Fibroblast of lung (primary cell): ENCODE results near the gene CHRNA5.

Source experiments
- EZH2 ChIP-seq: IDR thresholded peaks from 2 replicates; pipeline ENCODE4 v1.5.1; 2012; ENCODE audit warnings: low read length, control low read depth, mild to moderate bottlenecking; ENCODE audit errors: missing control alignments
- TF ChIP-seq, protein P1 (sequence below), 2 donors: IDR thresholded peaks in 1 of 2; conservative IDR thresholded peaks in 1 of 2; 1 replicate in 1 of 2; 2 replicates in 1 of 2; pipeline ENCODE4 v1.5.1; 2011 to 2012; ENCODE audit warnings: low read length in 2 of 2, control low read depth in 1 of 2, inconsistent platforms in 1 of 2, low read depth in 1 of 2, mild to moderate bottlenecking in 1 of 2

DNA sequence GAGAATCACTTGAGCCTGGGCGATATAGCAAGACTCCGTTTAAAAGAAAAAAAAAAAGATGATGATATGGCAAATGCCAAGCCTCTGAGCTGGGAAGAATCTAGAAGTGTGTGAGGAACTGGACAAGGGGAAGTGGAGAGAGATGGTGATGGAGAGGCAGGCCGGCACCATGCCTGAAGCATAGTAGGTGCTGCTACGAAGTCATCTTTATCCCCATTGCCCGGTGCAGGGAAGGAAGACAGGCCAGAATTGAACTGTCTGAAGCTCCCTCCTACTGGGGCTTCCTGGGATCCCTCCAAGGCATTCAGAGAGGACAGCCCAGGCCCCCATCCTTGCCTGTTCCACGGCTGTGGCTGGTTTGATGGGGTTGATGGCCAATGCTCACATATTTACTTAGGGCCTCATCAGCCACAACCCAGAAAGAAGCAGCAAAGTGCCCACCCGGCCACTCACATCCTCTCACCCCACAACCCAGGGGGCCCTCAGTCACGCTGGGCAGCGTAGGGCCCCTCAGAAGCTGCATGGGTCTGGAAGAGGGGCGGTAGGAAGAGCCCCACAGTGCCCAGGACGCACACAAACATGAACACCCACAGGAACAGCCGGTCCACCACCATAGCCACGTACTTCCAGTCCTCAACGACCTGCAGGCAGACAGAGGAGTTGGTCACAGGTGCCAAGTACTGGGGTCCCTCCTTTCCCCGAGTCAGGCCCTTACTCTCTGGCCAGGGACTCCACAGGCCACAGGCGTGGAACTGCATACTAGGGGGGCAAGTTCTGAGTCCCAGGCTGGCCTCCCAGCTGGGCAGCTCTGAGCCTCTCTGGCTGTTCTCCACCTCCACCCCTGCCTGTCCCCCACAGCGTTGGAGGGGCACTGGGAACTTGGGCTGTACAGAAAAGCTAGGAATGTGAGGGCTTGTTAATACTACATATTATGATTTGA is 59.6 kb downstream of the CHRNA5 start:
- TF ChIP-seq, protein P1, sequence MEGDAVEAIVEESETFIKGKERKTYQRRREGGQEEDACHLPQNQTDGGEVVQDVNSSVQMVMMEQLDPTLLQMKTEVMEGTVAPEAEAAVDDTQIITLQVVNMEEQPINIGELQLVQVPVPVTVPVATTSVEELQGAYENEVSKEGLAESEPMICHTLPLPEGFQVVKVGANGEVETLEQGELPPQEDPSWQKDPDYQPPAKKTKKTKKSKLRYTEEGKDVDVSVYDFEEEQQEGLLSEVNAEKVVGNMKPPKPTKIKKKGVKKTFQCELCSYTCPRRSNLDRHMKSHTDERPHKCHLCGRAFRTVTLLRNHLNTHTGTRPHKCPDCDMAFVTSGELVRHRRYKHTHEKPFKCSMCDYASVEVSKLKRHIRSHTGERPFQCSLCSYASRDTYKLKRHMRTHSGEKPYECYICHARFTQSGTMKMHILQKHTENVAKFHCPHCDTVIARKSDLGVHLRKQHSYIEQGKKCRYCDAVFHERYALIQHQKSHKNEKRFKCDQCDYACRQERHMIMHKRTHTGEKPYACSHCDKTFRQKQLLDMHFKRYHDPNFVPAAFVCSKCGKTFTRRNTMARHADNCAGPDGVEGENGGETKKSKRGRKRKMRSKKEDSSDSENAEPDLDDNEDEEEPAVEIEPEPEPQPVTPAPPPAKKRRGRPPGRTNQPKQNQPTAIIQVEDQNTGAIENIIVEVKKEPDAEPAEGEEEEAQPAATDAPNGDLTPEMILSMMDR (conservative IDR thresholded peaks at IDR 0.05 in 1 of 2, IDR thresholded peaks at IDR 0.05 in 1 of 2; ENCODE audit: low read depth in 1 of 2, low read length in 2 of 2): no peak
- TF ChIP-seq EZH2: no peak
